H1 (cell line): ENCODE data around the gene TRAK1. TPM values are rescaled to one million over a fixed set of nuclear protein-coding genes. Genes with fewer than 3 reads are reported as not detected.

Experiments used
- CTCF ChIA-PET: fragments of 300-600 bp; sonication (Branson Sonifier 250); formaldehyde crosslinking; loops from one replicate; lab custom pipeline; 2021; ENCODE audit not compliant: partially characterized antibody; lab: Charles Lee
- POLR2A ChIA-PET: fragments of 300-600 bp; sonication (Branson Sonifier 250); formaldehyde crosslinking; loops from one replicate; lab custom pipeline; 2021; ENCODE audit warnings: inconsistent platforms; ENCODE audit not compliant: partially characterized antibody; lab: Charles Lee
- DNase-seq, 2 experiments: peaks; one replicate each; pipeline versions ENCODE4 v3.0.0 to v3.0.0-alpha.2; 2010 to 2022; ENCODE audit warnings: low spot score in 2 of 2, low read depth in 1 of 2, mixed read lengths in 1 of 2
- FAIRE-seq: peaks from 2 replicates; lab custom pipeline; 2011; peaks lifted over from hg19 to GRCh38; lab: Jason Lieb, UNC
- H2AFZ ChIP-seq: 2 replicates; pipeline ENCODE4 v1.8.1; 2012; ENCODE audit warnings: low read length, inconsistent platforms
- H2AK5ac ChIP-seq: 2 replicates; pipeline ENCODE4 v1.6.1; 2013; ENCODE audit warnings: low read depth, low read length
- H2BK120ac ChIP-seq: replicated peaks from 2 replicates; pipeline ENCODE3; 2013; ENCODE audit warnings: low read depth, low read length, inconsistent platforms
- H2BK12ac ChIP-seq: 2 replicates; pipeline ENCODE4 v1.6.1; 2013; ENCODE audit warnings: low read depth, low read length
- H2BK15ac ChIP-seq: 2 replicates; pipeline ENCODE4 v1.6.1; 2013; ENCODE audit warnings: low read length
- H2BK20ac ChIP-seq: 2 replicates; pipeline ENCODE4 v1.6.1; 2013; ENCODE audit warnings: low read length
- H2BK5ac ChIP-seq: 2 replicates; pipeline ENCODE4 v1.6.1; 2013; ENCODE audit warnings: low read depth, low read length
- H3K14ac ChIP-seq: 2 replicates; pipeline ENCODE4 v1.6.1; 2013; ENCODE audit warnings: inconsistent platforms; ENCODE audit not compliant: insufficient read length
- H3K18ac ChIP-seq: 2 replicates; pipeline ENCODE4 v1.6.1; 2013; ENCODE audit warnings: low read length; ENCODE audit errors: extremely low read depth
- H3K23ac ChIP-seq: 2 replicates; pipeline ENCODE4 v1.6.1; 2013; ENCODE audit warnings: inconsistent platforms; ENCODE audit not compliant: insufficient read length
- H3K23me2 ChIP-seq: 2 replicates; pipeline ENCODE4 v1.6.1; 2013; ENCODE audit warnings: low read depth, low read length
- H3K27ac ChIP-seq: 2 replicates; pipeline ENCODE4 v1.6.1; 2011; ENCODE audit warnings: low read depth, low read length, inconsistent platforms
- H3K27me3 ChIP-seq, 4 experiments: replicated peaks in 1 of 4; 1 replicate in 1 of 4; 2 replicates in 3 of 4; pipeline versions ENCODE4 v1.6.1 to v1.8.1; 2011 to 2013; ENCODE audit warnings: low read length in 3 of 4, mild to moderate bottlenecking in 3 of 4, inconsistent platforms in 2 of 4, mixed read lengths in 2 of 4, moderate library complexity in 1 of 4; ENCODE audit not compliant: control insufficient read depth in 3 of 4, insufficient read depth in 3 of 4; ENCODE audit errors: extremely low read depth in 1 of 4
- H3K36me3 ChIP-seq, 4 experiments: 2 replicates each; pipeline versions ENCODE4 v1.6.1 to v1.8.1; 2011 to 2013; ENCODE audit warnings: mild to moderate bottlenecking in 4 of 4, low read length in 3 of 4, moderate library complexity in 2 of 4, control low read depth in 1 of 4, inconsistent platforms in 1 of 4; ENCODE audit not compliant: insufficient read depth in 4 of 4, control insufficient read depth in 2 of 4
- H3K4ac ChIP-seq: replicated peaks from 2 replicates; pipeline ENCODE3; 2013; ENCODE audit warnings: low read length, low read depth, mixed read lengths, inconsistent platforms; ENCODE audit not compliant: insufficient read length
- H3K4me1 ChIP-seq, 4 experiments: replicated peaks in 1 of 4; 1 replicate in 1 of 4; 2 replicates in 3 of 4; pipeline versions ENCODE4 v1.6.1 to v1.8.1; 2011 to 2013; ENCODE audit warnings: low read length in 3 of 4, inconsistent platforms in 2 of 4, mixed read lengths in 1 of 4; ENCODE audit not compliant: insufficient read depth in 4 of 4, control insufficient read depth in 3 of 4
- H3K4me2 ChIP-seq, 2 experiments: 2 replicates each; pipeline versions ENCODE4 v1.6.1 to v1.8.1; 2011 to 2013; ENCODE audit warnings: low read depth in 2 of 2, low read length in 2 of 2, control low read depth in 1 of 2, inconsistent platforms in 1 of 2, mild to moderate bottlenecking in 1 of 2; ENCODE audit not compliant: insufficient read depth in 1 of 2
- H3K4me3 ChIP-seq, 4 experiments: fragments of 200-600, 300-600 bp in 1 of 4; sonication (generic), shearing (Covaris generic), sonication (Bioruptor Twin) in 1 of 4; 2 replicates each; pipeline versions ENCODE4 v1.5.1 to v1.8.1; 2011 to 2016; ENCODE audit warnings: low read length in 4 of 4, low read depth in 3 of 4, control low read depth in 2 of 4, inconsistent platforms in 2 of 4, mild to moderate bottlenecking in 2 of 4, mixed read lengths in 1 of 4, moderate library complexity in 1 of 4; ENCODE audit not compliant: insufficient read depth in 2 of 4; ENCODE audit errors: extremely low read depth in 1 of 4
- H3K56ac ChIP-seq: replicated peaks from 2 replicates; pipeline ENCODE3; 2013; ENCODE audit warnings: low read depth, mild to moderate bottlenecking, mixed read lengths, low read length, inconsistent platforms; ENCODE audit not compliant: insufficient read length
- H3K79me1 ChIP-seq: 2 replicates; pipeline ENCODE4 v1.6.1; 2013; ENCODE audit warnings: low read depth, low read length, control low read depth
- H3K79me2 ChIP-seq, 2 experiments: 2 replicates each; pipeline versions ENCODE4 v1.6.1 to v1.8.1; 2012 to 2013; ENCODE audit warnings: low read length in 2 of 2, mild to moderate bottlenecking in 2 of 2, inconsistent platforms in 1 of 2; ENCODE audit not compliant: insufficient read depth in 2 of 2, control insufficient read depth in 1 of 2
- H3K9ac ChIP-seq, 4 experiments: replicated peaks in 1 of 4; 1 replicate in 1 of 4; 2 replicates in 3 of 4; pipeline versions ENCODE4 v1.6.1 to v1.8.1; 2011 to 2013; ENCODE audit warnings: low read depth in 3 of 4, low read length in 3 of 4, control low read depth in 2 of 4, mild to moderate bottlenecking in 2 of 4, moderate library complexity in 2 of 4, inconsistent platforms in 1 of 4; ENCODE audit errors: extremely low read depth in 1 of 4
- H3K9me3 ChIP-seq, 2 experiments: 2 replicates each; pipeline versions ENCODE4 v1.6.1 to v1.8.1; 2012 to 2013; ENCODE audit warnings: mild to moderate bottlenecking in 2 of 2, moderate library complexity in 2 of 2, control low read depth in 1 of 2, inconsistent platforms in 1 of 2, low read depth in 1 of 2, low read length in 1 of 2, mixed read lengths in 1 of 2; ENCODE audit not compliant: insufficient read depth in 2 of 2
- H4K20me1 ChIP-seq, 2 experiments: replicated peaks in 1 of 2; 2 replicates each; pipeline versions ENCODE3 to v1.8.1; 2011 to 2013; ENCODE audit warnings: inconsistent platforms in 2 of 2, low read length in 2 of 2, mild to moderate bottlenecking in 1 of 2; ENCODE audit not compliant: insufficient read depth in 2 of 2, control insufficient read depth in 1 of 2
- H4K5ac ChIP-seq: 2 replicates; pipeline ENCODE4 v1.6.1; 2013; ENCODE audit warnings: low read length, low read depth, mixed read lengths, inconsistent platforms; ENCODE audit not compliant: insufficient read length
- H4K8ac ChIP-seq: 2 replicates; pipeline ENCODE4 v1.8.0; 2013; ENCODE audit warnings: mild to moderate bottlenecking, moderate library complexity, low read length, inconsistent platforms; ENCODE audit not compliant: insufficient read depth; ENCODE audit errors: extremely low read depth
- H4K91ac ChIP-seq: replicated peaks from 2 replicates; pipeline ENCODE3; 2013; ENCODE audit warnings: low read length, mixed read lengths, inconsistent platforms; ENCODE audit not compliant: insufficient read length
- EGR1 ChIP-seq: IDR thresholded peaks from 2 replicates; pipeline ENCODE4 v1.6.1; 2011; ENCODE audit warnings: low read depth, low read length, borderline replicate concordance
- KDM4A ChIP-seq: IDR thresholded peaks from one replicate; pipeline ENCODE4 v1.7.1; 2012; ENCODE audit warnings: low read depth, mild to moderate bottlenecking, moderate library complexity, low read length, inconsistent platforms; ENCODE audit not compliant: severe bottlenecking
- NRF1 ChIP-seq: IDR thresholded peaks from 2 replicates; pipeline ENCODE4 v1.6.1; 2011; ENCODE audit warnings: mild to moderate bottlenecking, low read depth, low read length, improper control_type of control experiment
- SP4 ChIP-seq: IDR thresholded peaks from 2 replicates; pipeline ENCODE4 v1.6.1; 2012; ENCODE audit warnings: low read length, inconsistent platforms
- USF2 ChIP-seq: IDR thresholded peaks from 2 replicates; pipeline ENCODE4 v1.6.1; 2011; ENCODE audit warnings: low read length, improper control_type of control experiment
- WGBS, 2 experiments: shearing (Covaris generic) in 1 of 2; methylation state at CpG; one replicate each; pipeline versions ENCODE4 v1.1.6 to v1.1.7; 2013 to 2015; ENCODE audit warnings: low lambda C conversion rate in 2 of 2, mixed read lengths in 2 of 2, inconsistent platforms in 1 of 2, low coverage in 1 of 2, missing lambda C conversion rate in 1 of 2; ENCODE audit not compliant: insufficient replicate concordance in 2 of 2, insufficient coverage in 1 of 2, insufficient read length in 1 of 2; ENCODE audit errors: extremely low coverage in 1 of 2, missing lambda C conversion rate in 1 of 2; 5-methylcytosine and 5-hydroxymethylcytosine counted together
- polyA plus RNA-seq, 7 experiments: library from polyadenylated mRNA; depleted of rRNA in 3 of 7; stranded (reverse) in 5 of 7; unstranded in 2 of 7; fragments of >200 nt in 5 of 7; fragments of 200-250 nt in 2 of 7; gene quantifications; 1 replicate in 5 of 7; 2 replicates in 1 of 7; 4 replicates in 1 of 7; pipeline versions ENCODE4 v1.2.1 to v1.2.3, GENCODE V29; 2011 to 2013; ENCODE audit warnings: missing spikeins in 2 of 7, mixed read lengths in 2 of 7
- total RNA-seq: library from RNA; stranded (reverse); fragmentation: NEBNext Ultra II Directional; extraction: Animal tissue kit (Norgen Biotek cat#: 25700); gene quantifications from 2 replicates; pipeline ENCODE4 v1.2.1, GENCODE V29; 2021

TRAK1 gene
- total and polyA plus RNA-seq, 2 of the 8 experiments (the other 6 are each of a cell fraction or from before 2014, with no cell fraction given) = 21.3 to 32.7 TPM

- H3K23ac ChIP-seq = no peak overlapping the region
- CTCF ChIA-PET = interaction anchor here (0.5 to 5.5 kb wide), 3 partner anchors 17 to 69 kb away, joined by 3 to 37 read pairs (median 4); no protein-coding TSS in a partner anchor
- peaks cover 7% of the 10 kb centered on the region for H3K79me1 ChIP-seq
- H4K8ac ChIP-seq = no peak overlapping the region
- H3K27me3 ChIP-seq = no peaks in the 10 kb centered on the region
- H2BK12ac ChIP-seq = no peak overlapping the region
- H2BK15ac ChIP-seq = no peak overlapping the region
- no peak overlapping the region for H2BK120ac ChIP-seq
- no peaks in the 10 kb centered on the region for H3K23me2 ChIP-seq
- no peak overlapping the region for H3K4me2 ChIP-seq
- H3K56ac ChIP-seq = no peak overlapping the region
- H2AFZ ChIP-seq = no peak overlapping the region
- peaks cover 4 to 10% (median 5%) of the 10 kb centered on the region in 4 experiments; a peak in 5 of 7 replicates for H3K4me1 ChIP-seq
- H2BK5ac ChIP-seq = no peak overlapping the region
- H3K9me3 ChIP-seq = peaks cover 6 to 7% of the 10 kb centered on the region in 2 experiments; a peak in 2 of 4 replicates
- H3K4ac ChIP-seq = no peak overlapping the region
- H4K91ac ChIP-seq = no peak overlapping the region
- no peak overlapping the region for H3K27ac ChIP-seq
- H3K36me3 ChIP-seq = 0 out of 8 replicates have a peak, but pooled peaks cover 0 to 3% (median 0%) of the 10 kb centered on the region in 4 experiments
- H2AK5ac ChIP-seq = no peak overlapping the region
- H3K18ac ChIP-seq = no peak overlapping the region
- H3K9ac ChIP-seq = no peak overlapping the region
- H3K14ac ChIP-seq = no peak overlapping the region
- no peak for DNase-seq
- H2BK20ac ChIP-seq = no peak overlapping the region
- H4K20me1 ChIP-seq = no peaks in the 10 kb centered on the region
- H3K4me3 ChIP-seq = no peak overlapping the region
- POLR2A ChIA-PET = interaction anchor here (1.6 kb wide), 1 partner anchor 10 kb away, joined by 5 read pairs; no protein-coding TSS in a partner anchor
- peaks cover 3 to 59% of the 10 kb centered on the region in 2 experiments; a peak in 3 of 4 replicates for H3K79me2 ChIP-seq
- no peak overlapping the region for H4K5ac ChIP-seq
- no peak for FAIRE-seq
- 89% methylated on average over 7 of the region's 7 CpGs; no CpG with 5 or more reads in 1 of the 2 experiments for WGBS, 2 experiments
- no peak for TF ChIP-seq KDM4A
- TF ChIP-seq EGR1 = no peak
- no peak for TF ChIP-seq SP4
- TF ChIP-seq NRF1 = no peak
- no peak for TF ChIP-seq USF2
Measured at GRCh38 chr3:42081838-42082473, 9.2 kb upstream of the TRAK1 start.
